ENCODE results near the gene PRPSAP1.

PRPSAP1 gene

GRCh38 chr17:76275382-76276068, 78.2 kb downstream of the PRPSAP1 start:
- no peak for DNase-seq (ENCODE audit: low read depth)
- H3K4me3 ChIP-seq (replicated peaks; ENCODE audit: low read depth, low read length): no peak overlapping the region

GRCh38 chr17:76274112-76274956, 79.4 kb downstream of the PRPSAP1 start:
- no peak for TF ChIP-seq CTCF (IDR thresholded peaks at IDR 0.05; ENCODE audit: low read length, missing control alignments)
- no peak overlapping the region for H3K4me3 ChIP-seq (replicated peaks; ENCODE audit: low read depth, low read length)
- no peak for DNase-seq (ENCODE audit: low read depth)

More at GRCh38 chr17:76275382-76276068, 78.2 kb downstream of the PRPSAP1 start:
- TF ChIP-seq CTCF (IDR thresholded peaks at IDR 0.05; ENCODE audit: low read length, missing control alignments): no peak

GRCh38 chr17:76273445-76274111, 80.1 kb downstream of the PRPSAP1 start:
- H3K4me3 ChIP-seq (replicated peaks; ENCODE audit: low read depth, low read length): no peak overlapping the region
- no peak for DNase-seq (ENCODE audit: low read depth)
- no peak for TF ChIP-seq CTCF (IDR thresholded peaks at IDR 0.05; ENCODE audit: low read length, missing control alignments)

- no peak for DNase-seq (ENCODE audit: low read depth)
- TF ChIP-seq CTCF (IDR thresholded peaks at IDR 0.05; ENCODE audit: low read length, missing control alignments): no peak
Observed at GRCh38 chr17:76272541-76273444, 80.9 kb downstream of the PRPSAP1 start.

GRCh38 chr17:76271669-76272540, 81.8 kb downstream of the PRPSAP1 start:
- no peak for DNase-seq (ENCODE audit: low read depth)
- TF ChIP-seq CTCF (IDR thresholded peaks at IDR 0.05; ENCODE audit: low read length, missing control alignments): no peak
- H3K4me3 ChIP-seq (replicated peaks; ENCODE audit: low read depth, low read length): no peak overlapping the region

More at GRCh38 chr17:76272541-76273444, 80.9 kb downstream of the PRPSAP1 start:
- no peak overlapping the region for H3K4me3 ChIP-seq (replicated peaks; ENCODE audit: low read depth, low read length)
